SK-N-SH treated with all-trans-retinoic acid at 6 μM for 48 hours (cell line): ENCODE results near the gene SLC30A5.

ENCODE experiments used
- ATAC-seq: fragments of 200-7000 bp; cut with Tn5 transposase; 3 replicates; pipeline ENCODE4 v1.9.1; 2020; ENCODE audit warnings: mild to moderate bottlenecking, moderate library complexity
- BACH2 ChIP-seq: fragments of 250-450 bp; sonication (Bioruptor Pico); IDR thresholded peaks from 2 replicates; pipeline ENCODE4 v1.9.0; 2021; ENCODE audit warnings: mild to moderate bottlenecking, borderline replicate concordance
- CREB5 ChIP-seq: fragments of 250-450 bp; sonication (Bioruptor Pico); IDR thresholded peaks from 2 replicates; pipeline ENCODE4 v1.5.1; 2020; ENCODE audit warnings: low read depth, mild to moderate bottlenecking, moderate library complexity
- CSRNP3 ChIP-seq: fragments of 250-450 bp; sonication (Bioruptor Pico); IDR thresholded peaks from 2 replicates; pipeline ENCODE4 v1.5.1; 2021; ENCODE audit warnings: mild to moderate bottlenecking, moderate library complexity
- ESRRG ChIP-seq: fragments of 250-450 bp; sonication (Bioruptor Pico); IDR thresholded peaks from 2 replicates; pipeline ENCODE4 v1.6.1; 2021; ENCODE audit warnings: mild to moderate bottlenecking
- GLIS3 ChIP-seq: fragments of 250-450 bp; sonication (Bioruptor Pico); IDR thresholded peaks from 2 replicates; pipeline ENCODE4 v1.5.0; 2020; ENCODE audit warnings: mild to moderate bottlenecking, moderate library complexity
- OSR1 ChIP-seq: fragments of 250-450 bp; sonication (Bioruptor Pico); IDR thresholded peaks from 2 replicates; pipeline ENCODE4 v1.8.0; 2022; ENCODE audit warnings: moderate library complexity, mild to moderate bottlenecking, inconsistent platforms
- PPARA ChIP-seq: fragments of 250-450 bp; sonication (Bioruptor Pico); IDR thresholded peaks from 2 replicates; pipeline ENCODE4 v1.5.0; 2020; ENCODE audit warnings: mild to moderate bottlenecking, borderline replicate concordance
- RARB ChIP-seq: fragments of 250-450 bp; sonication (Bioruptor Pico); IDR thresholded peaks from 2 replicates; pipeline ENCODE4 v1.8.0; 2021; ENCODE audit warnings: mild to moderate bottlenecking, moderate library complexity
- SNAI2 ChIP-seq: fragments of 250-450 bp; sonication (Bioruptor Pico); IDR thresholded peaks from 2 replicates; pipeline ENCODE4 v1.5.0; 2020; ENCODE audit warnings: mild to moderate bottlenecking, moderate library complexity
- TCF4 ChIP-seq: fragments of 250-450 bp; sonication (Bioruptor Pico); IDR thresholded peaks from 2 replicates; pipeline ENCODE4 v1.8.0; 2021; ENCODE audit warnings: mild to moderate bottlenecking, moderate library complexity, borderline replicate concordance
- TOX ChIP-seq: fragments of 250-450 bp; sonication (Bioruptor Pico); IDR thresholded peaks from 2 replicates; pipeline ENCODE4 v1.8.0; 2021; ENCODE audit warnings: mild to moderate bottlenecking, moderate library complexity, borderline replicate concordance
- ZFP3 ChIP-seq: fragments of 250-450 bp; sonication (Bioruptor Pico); IDR thresholded peaks from 2 replicates; pipeline ENCODE4 v1.5.0; 2020; ENCODE audit warnings: mild to moderate bottlenecking, moderate library complexity
- ZNF565 ChIP-seq: fragments of 450-650 bp; formaldehyde crosslinking; conservative IDR thresholded peaks from 2 replicates; pipeline ENCODE4 v1.5.0; 2020; ENCODE audit warnings: low read depth, mild to moderate bottlenecking, moderate library complexity
- ZNF8 ChIP-seq: fragments of 450-650 bp; formaldehyde crosslinking; IDR thresholded peaks from 2 replicates; pipeline ENCODE4 v1.5.0; 2020; ENCODE audit warnings: mild to moderate bottlenecking, moderate library complexity
- TF ChIP-seq, protein P1 (sequence below): fragments of 250-450 bp; sonication (Bioruptor Pico); IDR thresholded peaks from 2 replicates; pipeline ENCODE4 v1.8.0; 2020; ENCODE audit warnings: mild to moderate bottlenecking, moderate library complexity, borderline replicate concordance
- TF ChIP-seq, protein P2 (sequence below): fragments of 250-450 bp; sonication (Bioruptor Pico); IDR thresholded peaks from 2 replicates; pipeline ENCODE4 v1.5.0; 2020; ENCODE audit warnings: mild to moderate bottlenecking, moderate library complexity

The SLC30A5 gene

DNA sequence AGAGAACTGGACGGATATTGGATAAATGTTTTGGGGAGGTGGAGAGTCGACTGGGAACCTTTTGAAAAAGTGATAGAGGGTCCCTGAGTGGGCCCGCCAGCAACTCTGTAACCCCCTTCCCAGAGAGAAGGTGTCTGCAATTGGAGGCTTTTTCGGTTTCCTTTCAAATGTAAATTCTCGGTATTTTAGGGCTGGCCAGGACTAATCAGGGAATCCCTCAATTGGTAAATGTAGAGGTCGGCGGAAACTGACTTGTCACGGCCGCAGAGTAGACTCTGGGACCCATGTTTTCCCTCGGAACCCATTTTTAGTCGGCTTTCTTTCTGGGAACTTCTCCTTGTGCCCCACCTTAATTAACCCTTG lies 73.7 kb downstream of the SLC30A5 start (continued):
- TF ChIP-seq ZNF8 (CRISPR knock-in tag) (no peak), CSRNP3 (no peak)

GRCh38 chr5:69167929-69168328 lies 74.1 kb downstream of the SLC30A5 start:
- no peak for TF ChIP-seq TOX (CRISPR knock-in tag)
- TF ChIP-seq, protein P1, sequence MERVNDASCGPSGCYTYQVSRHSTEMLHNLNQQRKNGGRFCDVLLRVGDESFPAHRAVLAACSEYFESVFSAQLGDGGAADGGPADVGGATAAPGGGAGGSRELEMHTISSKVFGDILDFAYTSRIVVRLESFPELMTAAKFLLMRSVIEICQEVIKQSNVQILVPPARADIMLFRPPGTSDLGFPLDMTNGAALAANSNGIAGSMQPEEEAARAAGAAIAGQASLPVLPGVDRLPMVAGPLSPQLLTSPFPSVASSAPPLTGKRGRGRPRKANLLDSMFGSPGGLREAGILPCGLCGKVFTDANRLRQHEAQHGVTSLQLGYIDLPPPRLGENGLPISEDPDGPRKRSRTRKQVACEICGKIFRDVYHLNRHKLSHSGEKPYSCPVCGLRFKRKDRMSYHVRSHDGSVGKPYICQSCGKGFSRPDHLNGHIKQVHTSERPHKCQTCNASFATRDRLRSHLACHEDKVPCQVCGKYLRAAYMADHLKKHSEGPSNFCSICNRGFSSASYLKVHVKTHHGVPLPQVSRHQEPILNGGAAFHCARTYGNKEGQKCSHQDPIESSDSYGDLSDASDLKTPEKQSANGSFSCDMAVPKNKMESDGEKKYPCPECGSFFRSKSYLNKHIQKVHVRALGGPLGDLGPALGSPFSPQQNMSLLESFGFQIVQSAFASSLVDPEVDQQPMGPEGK, result no peak
- no peak for TF ChIP-seq ESRRG (CRISPR knock-in tag)
- TF ChIP-seq GLIS3 (CRISPR knock-in tag), result no peak
- TF ChIP-seq PPARA, result no peak
- TF ChIP-seq CSRNP3, result no peak
- TF ChIP-seq OSR1 (CRISPR knock-in tag), result no peak
- no peak for TF ChIP-seq TCF4 (CRISPR knock-in tag)
- TF ChIP-seq BACH2 (CRISPR knock-in tag), result no peak
- TF ChIP-seq ZFP3 (CRISPR knock-in tag), result no peak
- no peak for TF ChIP-seq CREB5 (CRISPR knock-in tag)
- TF ChIP-seq, protein P2, sequence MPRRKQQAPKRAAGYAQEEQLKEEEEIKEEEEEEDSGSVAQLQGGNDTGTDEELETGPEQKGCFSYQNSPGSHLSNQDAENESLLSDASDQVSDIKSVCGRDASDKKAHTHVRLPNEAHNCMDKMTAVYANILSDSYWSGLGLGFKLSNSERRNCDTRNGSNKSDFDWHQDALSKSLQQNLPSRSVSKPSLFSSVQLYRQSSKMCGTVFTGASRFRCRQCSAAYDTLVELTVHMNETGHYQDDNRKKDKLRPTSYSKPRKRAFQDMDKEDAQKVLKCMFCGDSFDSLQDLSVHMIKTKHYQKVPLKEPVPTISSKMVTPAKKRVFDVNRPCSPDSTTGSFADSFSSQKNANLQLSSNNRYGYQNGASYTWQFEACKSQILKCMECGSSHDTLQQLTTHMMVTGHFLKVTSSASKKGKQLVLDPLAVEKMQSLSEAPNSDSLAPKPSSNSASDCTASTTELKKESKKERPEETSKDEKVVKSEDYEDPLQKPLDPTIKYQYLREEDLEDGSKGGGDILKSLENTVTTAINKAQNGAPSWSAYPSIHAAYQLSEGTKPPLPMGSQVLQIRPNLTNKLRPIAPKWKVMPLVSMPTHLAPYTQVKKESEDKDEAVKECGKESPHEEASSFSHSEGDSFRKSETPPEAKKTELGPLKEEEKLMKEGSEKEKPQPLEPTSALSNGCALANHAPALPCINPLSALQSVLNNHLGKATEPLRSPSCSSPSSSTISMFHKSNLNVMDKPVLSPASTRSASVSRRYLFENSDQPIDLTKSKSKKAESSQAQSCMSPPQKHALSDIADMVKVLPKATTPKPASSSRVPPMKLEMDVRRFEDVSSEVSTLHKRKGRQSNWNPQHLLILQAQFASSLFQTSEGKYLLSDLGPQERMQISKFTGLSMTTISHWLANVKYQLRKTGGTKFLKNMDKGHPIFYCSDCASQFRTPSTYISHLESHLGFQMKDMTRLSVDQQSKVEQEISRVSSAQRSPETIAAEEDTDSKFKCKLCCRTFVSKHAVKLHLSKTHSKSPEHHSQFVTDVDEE (CRISPR knock-in tag), result no peak
- TF ChIP-seq ZNF8 (CRISPR knock-in tag), result no peak
- ATAC-seq, result no peak

- ATAC-seq, result no peak
- TF ChIP-seq GLIS3 (CRISPR knock-in tag) (no peak), RARB (CRISPR knock-in tag) (no peak), ZNF565 (CRISPR knock-in tag) (no peak), CREB5 (CRISPR knock-in tag) (no peak), SNAI2 (CRISPR knock-in tag) (no peak)
- TF ChIP-seq, protein P1, result no peak
These were observed 76.7 kb downstream of the SLC30A5 start for GRCh38 chr5:69170495-69170894.
